CD4-positive, alpha-beta T cell treated with Interleukin-15 for 1 hour (primary cell): ENCODE results near the gene DHRS7B.
"Not testable (repeated sequence)": the region's sequence is repeated elsewhere in the genome, so short reads cannot be mapped to it uniquely, and the experiment has no call there.

Experiments used
- DNase-seq: peaks from one replicate; pipeline ENCODE4 v3.0.0-alpha.2; 2020

DHRS7B gene

DNA sequence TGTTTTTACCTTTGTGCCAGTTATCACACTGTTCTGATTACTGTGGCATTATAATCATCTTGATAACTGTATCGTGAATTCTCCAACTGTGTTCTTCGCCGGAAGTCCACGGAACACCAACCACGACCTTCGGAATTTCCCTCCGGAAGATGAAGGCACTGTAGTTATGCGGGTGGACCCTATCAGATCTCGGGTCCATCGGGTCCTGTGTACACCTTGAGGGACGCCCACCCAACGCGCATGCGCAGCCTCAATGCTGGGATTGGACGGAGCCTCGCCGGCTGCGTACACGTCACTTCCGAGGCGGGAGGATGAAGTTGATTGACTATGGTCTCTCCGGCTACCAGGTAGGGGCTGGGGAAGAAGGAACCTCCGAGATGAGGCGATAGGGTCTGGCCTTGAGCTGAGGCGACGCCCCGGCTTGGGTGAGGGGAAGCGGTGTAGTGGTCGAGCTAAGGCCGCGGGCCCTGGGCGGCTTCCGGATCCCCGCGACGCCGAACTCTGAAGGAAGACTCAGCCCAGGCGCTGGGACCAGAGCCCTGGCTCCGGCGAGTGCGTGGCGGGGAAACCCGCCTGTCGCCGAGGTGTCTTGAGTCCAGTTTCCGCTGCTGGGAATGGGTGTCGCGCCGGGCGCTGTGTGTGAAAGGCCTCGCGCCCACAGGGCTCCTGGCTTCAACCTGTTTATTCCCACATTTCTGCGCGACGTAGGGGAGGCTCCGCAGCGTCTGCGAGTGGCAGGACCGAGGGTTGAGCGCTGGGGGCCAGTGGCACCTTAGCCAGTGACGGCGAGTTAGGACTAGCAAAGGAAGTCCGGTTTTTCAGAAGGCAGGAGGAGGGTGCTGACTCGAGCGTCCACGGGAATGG is at the start of gene DHRS7B:
DHRS7B (plus strand) TSS at position 320 of the 864 bp plus-strand sequence; CDS start at position 328, 8 bp downstream.
- peak; percentile 96 for DNase-seq

- no peak for DNase-seq
Observed at GRCh38 chr17:21077281-21077680, 49.5 kb upstream of the DHRS7B start.

- DNase-seq: no peak
Observed at GRCh38 chr17:21078016-21078780, 48.6 kb upstream of the DHRS7B start.

DNA sequence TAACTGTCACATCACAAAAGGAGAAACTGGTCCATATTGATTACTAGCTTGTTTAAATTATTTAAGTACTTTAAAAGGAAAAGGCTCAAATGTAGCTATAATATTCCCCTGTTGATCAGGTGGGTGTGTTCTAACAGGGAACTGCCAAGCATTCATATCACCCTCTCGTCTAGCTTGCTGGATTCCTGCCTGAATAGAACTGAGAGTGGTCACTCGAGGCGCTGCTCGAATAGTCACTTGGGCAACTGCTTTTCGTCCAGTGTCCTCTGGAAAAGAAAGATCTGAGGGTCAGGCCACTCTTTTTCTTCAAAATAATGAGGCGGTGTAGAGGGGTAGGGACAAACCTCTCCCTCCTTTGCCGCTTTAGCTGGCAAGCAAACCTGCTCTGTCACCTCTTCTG is 47.6 kb upstream of the DHRS7B start:
- DNase-seq: no peak

- DNase-seq: no peak
Observed at GRCh38 chr17:21082001-21082436, 44.7 kb upstream of the DHRS7B start.

- DNase-seq: not testable (repeated sequence)
Observed at GRCh38 chr17:21085280-21085679, 41.5 kb upstream of the DHRS7B start.

DNA sequence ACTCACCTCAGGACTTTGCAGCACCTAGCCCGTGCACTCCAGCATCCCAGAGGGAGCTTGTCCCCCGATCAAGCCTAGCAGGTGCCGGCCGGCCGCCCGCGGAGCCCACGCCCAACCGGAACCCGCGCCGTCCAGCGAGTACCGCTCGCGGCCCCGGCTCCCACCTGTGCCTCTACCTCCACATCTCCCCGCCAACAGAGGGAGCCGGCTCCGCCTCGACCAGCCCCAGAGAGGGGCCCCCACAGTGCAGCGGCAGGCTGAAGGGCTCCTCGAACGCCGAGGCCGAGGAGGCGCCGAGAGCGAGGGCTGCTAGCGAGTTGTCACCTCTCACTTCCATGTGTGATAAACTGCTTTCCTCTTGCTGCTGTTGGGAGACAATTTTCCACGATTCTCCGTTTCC is 41.1 kb upstream of the DHRS7B start:
- no peak for DNase-seq

GRCh38 chr17:21089145-21089544 is 37.6 kb upstream of the DHRS7B start:
- DNase-seq: no peak

- no peak for DNase-seq
Observed at GRCh38 chr17:21089933-21090901, 36.5 kb upstream of the DHRS7B start.

DNA sequence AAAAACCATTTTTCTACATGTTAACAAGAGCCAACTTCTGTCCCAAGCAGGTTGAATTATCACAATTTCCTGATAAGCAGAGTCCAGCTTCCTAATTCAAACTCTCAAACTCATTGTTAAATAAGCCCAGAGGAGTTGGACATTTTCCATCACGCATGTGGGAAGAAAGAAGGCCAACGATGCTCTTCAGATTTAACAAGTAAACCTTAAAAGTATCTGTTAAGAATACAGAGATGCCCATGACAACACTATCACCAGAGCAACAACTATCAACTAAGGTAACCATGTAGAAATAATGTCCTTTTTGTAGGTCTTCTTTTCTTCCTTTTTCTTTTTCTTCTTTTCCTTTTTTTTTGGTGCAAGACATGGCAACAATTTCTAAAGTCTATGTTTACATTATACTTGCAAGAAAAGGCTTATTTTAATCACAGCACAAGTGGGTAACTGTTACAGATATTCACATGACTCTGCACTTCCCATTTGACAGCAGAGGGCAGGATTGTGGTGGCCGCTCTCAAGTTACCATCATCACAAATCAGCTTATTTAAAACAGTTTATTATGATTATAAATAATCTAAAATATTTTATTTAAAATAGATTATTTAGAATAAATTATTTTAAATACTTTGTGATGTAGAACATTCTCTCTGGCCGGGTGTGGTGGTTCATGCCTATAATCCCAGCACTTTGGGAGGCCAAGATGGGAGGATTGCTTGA is 35.7 kb upstream of the DHRS7B start:
- DNase-seq: no peak

DNA sequence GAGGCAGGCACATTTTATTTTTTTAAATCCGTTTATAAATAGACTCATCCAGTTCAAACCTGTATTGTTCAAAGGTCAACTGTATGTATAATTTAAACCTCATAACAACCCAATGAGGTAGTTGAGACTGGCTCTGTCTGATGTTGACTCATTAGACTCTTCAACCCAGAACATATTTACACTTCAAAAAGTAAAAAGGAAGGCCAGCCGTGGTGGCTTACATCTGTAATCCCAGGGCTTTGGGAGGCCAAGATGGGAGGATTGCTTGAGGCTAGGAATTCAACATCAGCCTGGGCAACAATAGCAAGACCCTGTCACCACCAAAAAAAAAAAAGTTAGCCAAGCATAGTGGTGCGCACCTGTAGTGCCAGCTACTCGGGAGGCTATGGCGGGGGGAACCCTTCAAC is 32.5 kb upstream of the DHRS7B start:
- DNase-seq: no peak

DNA sequence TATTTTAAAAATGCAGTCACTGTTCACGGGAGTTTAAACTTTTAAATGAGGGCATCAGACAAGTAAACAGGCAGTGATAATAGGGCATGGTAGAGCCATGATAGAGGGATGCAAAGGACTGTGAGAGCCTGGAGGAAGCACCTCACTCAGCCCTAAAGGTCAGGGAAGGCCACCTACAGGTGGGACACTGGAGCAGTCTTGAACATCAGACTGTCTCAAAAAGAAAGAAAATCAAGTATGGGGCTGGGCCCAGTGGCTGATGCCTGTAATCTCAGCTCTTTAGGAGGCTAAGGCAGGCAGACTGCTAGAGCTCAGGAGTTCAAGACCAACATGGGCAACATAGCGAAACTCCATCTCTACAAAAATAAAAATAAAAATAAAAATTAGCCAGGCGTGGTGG is 31.0 kb upstream of the DHRS7B start:
- DNase-seq: no peak

DNA sequence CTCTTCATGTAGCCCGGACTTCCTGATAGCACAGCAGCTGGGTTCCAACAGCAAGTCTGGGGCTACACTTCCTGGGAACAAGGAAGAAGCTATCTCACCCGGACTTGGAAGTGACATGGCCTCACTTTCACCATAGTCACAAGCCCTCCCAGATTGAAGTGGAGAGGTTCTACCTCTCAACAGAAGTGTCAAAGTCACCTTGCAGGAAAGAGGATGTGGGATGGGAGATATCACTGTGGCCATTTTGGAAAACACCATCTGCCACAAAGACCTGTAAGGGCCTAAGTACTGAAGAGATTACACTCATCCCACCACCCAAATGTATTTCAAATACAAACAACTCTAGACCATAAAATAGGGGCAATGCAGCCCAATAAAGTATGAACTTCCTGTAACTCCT is 29.9 kb upstream of the DHRS7B start:
- no peak for DNase-seq

- peak; percentile 59 for DNase-seq
Observed at GRCh38 chr17:21098934-21099689, 27.7 kb upstream of the DHRS7B start.

- DNase-seq: no peak
Observed at GRCh38 chr17:21100636-21101035, 26.1 kb upstream of the DHRS7B start.

GRCh38 chr17:21104608-21105007 is 22.2 kb upstream of the DHRS7B start:
- no peak for DNase-seq

DNA sequence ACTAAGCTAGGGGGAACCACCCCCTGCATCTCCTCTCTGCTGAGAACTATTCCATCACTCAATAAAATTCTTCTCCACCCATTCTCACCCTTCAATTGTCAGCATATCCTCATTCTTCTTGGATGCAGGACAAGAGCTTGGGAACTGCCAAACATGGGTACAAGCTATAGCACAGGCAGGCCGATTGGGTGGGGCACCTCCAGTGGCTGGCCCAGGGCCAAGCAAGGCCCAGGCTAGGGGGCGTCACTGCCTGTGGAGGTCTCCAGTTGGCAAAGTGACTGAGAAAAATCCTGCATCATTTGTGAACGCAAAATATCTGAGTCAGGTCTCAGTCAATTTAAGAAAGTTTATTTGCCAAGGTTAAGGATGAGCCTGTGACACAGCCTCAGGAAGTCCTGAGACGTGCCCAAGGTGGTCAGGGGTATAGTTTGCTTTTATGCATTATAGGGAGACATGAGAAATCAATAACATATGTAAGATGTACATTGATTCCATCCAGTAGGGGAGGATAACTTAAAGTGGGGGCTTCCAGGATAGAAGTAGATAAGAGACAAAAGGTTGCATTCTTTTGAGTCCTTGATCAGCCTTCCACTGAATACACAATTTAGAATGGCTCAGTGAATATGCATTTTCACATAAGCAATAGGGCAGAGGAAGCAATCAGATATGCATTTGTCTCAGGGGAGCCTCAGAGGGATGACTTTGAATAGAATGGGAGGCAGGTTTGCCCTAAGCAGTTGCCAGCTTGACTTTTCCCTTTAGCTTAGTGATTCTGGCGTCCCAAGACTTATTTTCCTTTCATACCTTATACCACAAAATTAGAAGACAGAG is 21.5 kb upstream of the DHRS7B start:
- DNase-seq: no peak

- DNase-seq: no peak
Observed at GRCh38 chr17:21106316-21106715, 20.4 kb upstream of the DHRS7B start.

DNA sequence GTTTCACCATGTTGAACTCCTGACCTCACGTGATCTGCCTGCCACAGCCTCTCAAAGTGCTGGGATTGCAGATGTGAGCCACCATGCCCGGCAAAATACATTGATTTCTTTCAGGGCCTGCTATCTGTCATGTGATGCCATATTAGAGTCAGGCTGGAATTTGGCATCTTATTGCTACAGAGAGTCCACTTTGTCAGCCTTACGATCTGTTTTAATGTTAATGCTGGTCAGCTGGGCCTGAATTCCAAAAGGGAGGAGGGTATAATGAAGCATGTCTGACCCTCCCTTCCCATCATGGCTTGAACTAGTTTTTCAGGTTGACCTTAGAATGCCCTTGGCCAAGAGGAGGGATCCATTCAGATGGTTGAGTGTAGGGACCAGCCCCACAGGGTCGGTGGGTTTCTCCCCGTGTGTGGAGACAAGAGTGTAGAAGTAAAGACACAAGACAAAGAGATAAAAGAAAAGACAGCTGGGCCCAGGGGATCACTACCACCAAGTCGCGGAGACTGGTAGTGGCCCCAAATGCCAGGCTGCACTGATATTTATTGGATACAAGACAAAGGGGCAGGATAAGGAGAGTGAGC is 19.6 kb upstream of the DHRS7B start:
- not testable (repeated sequence) for DNase-seq

- DNase-seq: no peak
Observed at GRCh38 chr17:21108651-21109050, 18.1 kb upstream of the DHRS7B start.
